ENCODE data around the gene L3MBTL4. TPM values are rescaled to one million over a fixed set of nuclear protein-coding genes. Genes with fewer than 3 reads are reported as not detected.

L3MBTL4 gene
- total RNA-seq (2014; rRNA removed; shearing (Covaris generic)), result 0.48 and 0.59 TPM in 2 replicates

GRCh38 chr18:6414723-6415417, at the start of gene L3MBTL4:
L3MBTL4 (minus strand) TSS chr18:6414911; CDS start chr18:6311625, 103,286 bp downstream.
- H3K27me3 ChIP-seq (ENCODE audit: control insufficient read depth, insufficient read depth, low read length), result peaks cover 25% of the 10 kb centered on the region

GRCh38 chr18:6452194-6452593, 37.5 kb upstream of the L3MBTL4 start:
- DNase-seq, result no peak
- Histone ChIP-seq H3K27me3 (ENCODE audit: control insufficient read depth, insufficient read depth, low read length) (no peaks in the 10 kb centered on the region), H3K4me3 (ENCODE audit: insufficient read depth, low read depth, low read length) (no peak overlapping the region), H3K36me3 (replicated peaks; ENCODE audit: control insufficient read depth, insufficient read depth, low read length) (no peaks in the 10 kb centered on the region)

More at GRCh38 chr18:6414723-6415417, at the start of gene L3MBTL4:
- DNase-seq, result peak; percentile 86
- Histone ChIP-seq H3K4me3 (ENCODE audit: insufficient read depth, low read depth, low read length) (peak within 1 kb of the TSS; percentile 77), H3K36me3 (replicated peaks; ENCODE audit: control insufficient read depth, insufficient read depth, low read length) (no peaks in the 10 kb centered on the region)

DNA sequence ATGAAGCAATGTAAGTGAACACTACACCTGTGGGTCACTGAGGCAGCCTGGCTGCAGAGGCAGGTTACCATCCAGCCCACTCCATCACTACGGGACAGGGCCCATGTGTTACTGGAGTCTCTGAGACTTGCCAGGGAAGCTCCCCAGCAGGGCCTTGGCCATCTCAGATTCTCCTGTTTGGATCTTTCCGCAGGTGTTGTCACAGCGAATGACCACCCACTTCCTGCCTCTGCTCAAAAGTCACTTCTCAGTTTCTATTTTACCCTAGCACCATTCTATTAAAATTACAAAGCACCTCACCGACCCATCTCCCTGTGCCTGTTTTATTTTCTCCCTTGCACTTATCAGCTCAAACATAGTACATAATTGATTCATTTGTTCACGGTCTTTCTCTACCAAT, 34.5 kb upstream of the L3MBTL4 start:
- DNase-seq, result no peak
- H3K4me3 ChIP-seq (ENCODE audit: insufficient read depth, low read depth, low read length), result no peak overlapping the region
- no peaks in the 10 kb centered on the region for H3K36me3 ChIP-seq (replicated peaks; ENCODE audit: control insufficient read depth, insufficient read depth, low read length)
- no peaks in the 10 kb centered on the region for H3K27me3 ChIP-seq (ENCODE audit: control insufficient read depth, insufficient read depth, low read length)

GRCh38 chr18:6444466-6445228, 29.9 kb upstream of the L3MBTL4 start:
- no peaks in the 10 kb centered on the region for H3K27me3 ChIP-seq (ENCODE audit: control insufficient read depth, insufficient read depth, low read length)
- H3K36me3 ChIP-seq (replicated peaks; ENCODE audit: control insufficient read depth, insufficient read depth, low read length), result no peaks in the 10 kb centered on the region
- H3K4me3 ChIP-seq (ENCODE audit: insufficient read depth, low read depth, low read length), result no peak overlapping the region
- DNase-seq, result peak; percentile 39

- no peak overlapping the region for H3K4me3 ChIP-seq (ENCODE audit: insufficient read depth, low read depth, low read length)
- H3K27me3 ChIP-seq (ENCODE audit: control insufficient read depth, insufficient read depth, low read length), result no peaks in the 10 kb centered on the region
- no peak for DNase-seq
- no peaks in the 10 kb centered on the region for H3K36me3 ChIP-seq (replicated peaks; ENCODE audit: control insufficient read depth, insufficient read depth, low read length)
Measured at GRCh38 chr18:6441200-6441599, 26.5 kb upstream of the L3MBTL4 start.

GRCh38 chr18:6437937-6438818, 23.5 kb upstream of the L3MBTL4 start:
- DNase-seq, result no peak
- no peaks in the 10 kb centered on the region for H3K36me3 ChIP-seq (replicated peaks; ENCODE audit: control insufficient read depth, insufficient read depth, low read length)

GRCh38 chr18:6435731-6436130, 21.0 kb upstream of the L3MBTL4 start:
- H3K27me3 ChIP-seq (ENCODE audit: control insufficient read depth, insufficient read depth, low read length), result no peaks in the 10 kb centered on the region
- no peak overlapping the region for H3K4me3 ChIP-seq (ENCODE audit: insufficient read depth, low read depth, low read length)
- DNase-seq, result no peak
- H3K36me3 ChIP-seq (replicated peaks; ENCODE audit: control insufficient read depth, insufficient read depth, low read length), result no peaks in the 10 kb centered on the region

More at GRCh38 chr18:6437937-6438818, 23.5 kb upstream of the L3MBTL4 start:
- Histone ChIP-seq H3K27me3 (ENCODE audit: control insufficient read depth, insufficient read depth, low read length) (no peaks in the 10 kb centered on the region), H3K4me3 (ENCODE audit: insufficient read depth, low read depth, low read length) (no peak overlapping the region)

GRCh38 chr18:6434987-6435709, 20.4 kb upstream of the L3MBTL4 start:
- Histone ChIP-seq H3K4me3 (ENCODE audit: insufficient read depth, low read depth, low read length) (no peak overlapping the region), H3K27me3 (ENCODE audit: control insufficient read depth, insufficient read depth, low read length) (no peaks in the 10 kb centered on the region), H3K36me3 (replicated peaks; ENCODE audit: control insufficient read depth, insufficient read depth, low read length) (no peaks in the 10 kb centered on the region)
- DNase-seq, result no peak

DNA sequence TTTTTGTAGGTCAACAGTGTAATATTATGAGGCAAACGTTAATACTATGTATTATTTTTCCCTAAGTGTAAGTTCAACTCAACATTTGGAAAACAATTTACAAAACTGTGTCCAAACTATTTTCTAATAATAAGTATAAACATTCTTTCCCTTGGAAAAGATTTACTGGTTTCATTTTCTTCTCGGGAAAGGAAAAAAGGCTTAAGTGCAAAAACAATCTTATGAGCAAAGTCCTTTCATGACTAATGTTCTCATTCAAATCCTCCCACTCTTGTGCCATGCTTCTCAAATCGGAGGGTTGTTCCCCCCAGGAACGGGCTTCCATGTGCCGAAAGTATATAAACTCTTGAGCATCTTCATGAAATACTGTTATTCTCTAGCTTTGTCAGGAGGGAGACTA, 19.8 kb upstream of the L3MBTL4 start:
- Histone ChIP-seq H3K36me3 (replicated peaks; ENCODE audit: control insufficient read depth, insufficient read depth, low read length) (no peaks in the 10 kb centered on the region), H3K4me3 (ENCODE audit: insufficient read depth, low read depth, low read length) (no peak overlapping the region), H3K27me3 (ENCODE audit: control insufficient read depth, insufficient read depth, low read length) (no peaks in the 10 kb centered on the region)

DNA sequence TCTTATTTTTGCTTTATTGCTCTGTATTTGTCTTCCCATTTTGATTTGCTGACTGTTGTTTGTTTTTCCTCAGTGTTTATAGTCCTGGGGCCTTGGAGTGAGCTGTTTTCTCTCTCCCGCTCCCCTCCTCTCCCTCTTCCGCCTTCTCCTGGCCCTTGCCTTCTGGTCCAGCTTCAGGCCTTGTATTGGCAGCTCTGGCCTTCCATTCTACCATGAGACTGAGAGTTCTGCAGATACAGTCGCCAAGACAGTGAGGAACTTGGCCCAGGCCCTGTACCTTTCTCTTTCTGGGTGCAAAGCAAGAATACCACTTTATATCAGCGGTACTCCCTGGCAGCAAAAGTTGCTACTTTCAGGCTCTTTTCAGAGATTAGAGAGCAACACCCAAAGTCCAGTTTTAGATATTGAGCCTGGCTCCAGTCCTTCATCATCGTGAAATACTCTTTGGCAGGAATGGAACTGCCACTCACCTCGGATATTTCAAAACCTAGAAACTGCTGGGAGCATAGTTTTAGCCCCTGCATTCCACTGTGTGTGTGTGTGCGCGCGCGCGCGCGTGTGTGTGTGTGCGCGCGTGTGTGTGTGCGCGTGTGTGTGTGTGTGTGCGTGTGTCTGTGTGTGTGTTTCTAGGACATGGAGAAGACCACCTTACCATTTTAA, 17.1 kb upstream of the L3MBTL4 start:
- DNase-seq, result no peak
- no peaks in the 10 kb centered on the region for H3K36me3 ChIP-seq (replicated peaks; ENCODE audit: control insufficient read depth, insufficient read depth, low read length)
- H3K4me3 ChIP-seq (ENCODE audit: insufficient read depth, low read depth, low read length), result no peak overlapping the region
- H3K27me3 ChIP-seq (ENCODE audit: control insufficient read depth, insufficient read depth, low read length), result no peaks in the 10 kb centered on the region

More for the DNA sequence above, 19.8 kb upstream of the L3MBTL4 start:
- no peak for DNase-seq

- H3K27me3 ChIP-seq (ENCODE audit: control insufficient read depth, insufficient read depth, low read length), result no peaks in the 10 kb centered on the region
- H3K4me3 ChIP-seq (ENCODE audit: insufficient read depth, low read depth, low read length), result no peak overlapping the region
- no peaks in the 10 kb centered on the region for H3K36me3 ChIP-seq (replicated peaks; ENCODE audit: control insufficient read depth, insufficient read depth, low read length)
- DNase-seq, result no peak
Measured at GRCh38 chr18:6428851-6429395, 14.2 kb upstream of the L3MBTL4 start.

GRCh38 chr18:6427286-6427685, 12.6 kb upstream of the L3MBTL4 start:
- Histone ChIP-seq H3K4me3 (ENCODE audit: insufficient read depth, low read depth, low read length) (no peak overlapping the region), H3K27me3 (ENCODE audit: control insufficient read depth, insufficient read depth, low read length) (no peaks in the 10 kb centered on the region), H3K36me3 (replicated peaks; ENCODE audit: control insufficient read depth, insufficient read depth, low read length) (no peaks in the 10 kb centered on the region)
- DNase-seq, result no peak

DNA sequence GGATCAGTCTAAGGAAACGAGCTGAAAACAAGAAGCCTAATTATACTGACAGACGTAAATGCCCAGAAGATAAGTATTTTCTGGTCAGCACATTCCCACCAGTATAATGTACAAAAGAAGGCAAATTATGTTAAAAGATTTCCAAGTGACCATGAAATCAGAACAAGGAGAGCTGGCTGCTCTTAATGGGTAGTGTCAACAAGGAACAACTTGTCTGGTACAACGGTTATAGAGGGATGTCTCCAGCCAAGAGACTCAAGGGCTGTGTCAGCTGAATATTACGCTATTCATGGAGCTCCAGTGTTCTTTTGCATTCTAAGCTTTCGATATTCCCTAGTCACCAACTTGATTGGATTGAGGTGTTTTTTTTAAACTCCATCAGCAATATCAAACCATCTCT, 8.6 kb upstream of the L3MBTL4 start:
- Histone ChIP-seq H3K4me3 (ENCODE audit: insufficient read depth, low read depth, low read length) (no peak overlapping the region), H3K36me3 (replicated peaks; ENCODE audit: control insufficient read depth, insufficient read depth, low read length) (no peaks in the 10 kb centered on the region), H3K27me3 (ENCODE audit: control insufficient read depth, insufficient read depth, low read length) (no peaks in the 10 kb centered on the region)
- no peak for DNase-seq
